HG03439 (cell line): ENCODE measurements around the gene SAPCD2.
"Not testable (repeated sequence)": the region's sequence is repeated elsewhere in the genome, so short reads cannot be mapped to it uniquely, and the experiment has no call there.

Experiments
- ATAC-seq: cut with Tn5 transposase; IDR thresholded peaks from one replicate; pipeline ENCODE4 v1.9.1; 2021; ENCODE audit warnings: mild to moderate bottlenecking, moderate library complexity; ENCODE audit not compliant: unreplicated experiment

SAPCD2 gene, protein sequence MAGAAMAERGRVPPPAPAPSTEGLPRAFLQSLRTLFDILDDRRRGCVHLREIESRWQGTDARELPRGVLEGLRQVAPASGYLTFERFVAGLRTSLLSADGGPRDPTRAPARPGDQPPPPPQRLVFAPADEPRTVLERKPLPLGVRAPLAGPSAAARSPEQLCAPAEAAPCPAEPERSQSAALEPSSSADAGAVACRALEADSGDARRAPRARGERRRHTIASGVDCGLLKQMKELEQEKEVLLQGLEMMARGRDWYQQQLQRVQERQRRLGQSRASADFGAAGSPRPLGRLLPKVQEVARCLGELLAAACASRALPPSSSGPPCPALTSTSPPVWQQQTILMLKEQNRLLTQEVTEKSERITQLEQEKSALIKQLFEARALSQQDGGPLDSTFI

DNA sequence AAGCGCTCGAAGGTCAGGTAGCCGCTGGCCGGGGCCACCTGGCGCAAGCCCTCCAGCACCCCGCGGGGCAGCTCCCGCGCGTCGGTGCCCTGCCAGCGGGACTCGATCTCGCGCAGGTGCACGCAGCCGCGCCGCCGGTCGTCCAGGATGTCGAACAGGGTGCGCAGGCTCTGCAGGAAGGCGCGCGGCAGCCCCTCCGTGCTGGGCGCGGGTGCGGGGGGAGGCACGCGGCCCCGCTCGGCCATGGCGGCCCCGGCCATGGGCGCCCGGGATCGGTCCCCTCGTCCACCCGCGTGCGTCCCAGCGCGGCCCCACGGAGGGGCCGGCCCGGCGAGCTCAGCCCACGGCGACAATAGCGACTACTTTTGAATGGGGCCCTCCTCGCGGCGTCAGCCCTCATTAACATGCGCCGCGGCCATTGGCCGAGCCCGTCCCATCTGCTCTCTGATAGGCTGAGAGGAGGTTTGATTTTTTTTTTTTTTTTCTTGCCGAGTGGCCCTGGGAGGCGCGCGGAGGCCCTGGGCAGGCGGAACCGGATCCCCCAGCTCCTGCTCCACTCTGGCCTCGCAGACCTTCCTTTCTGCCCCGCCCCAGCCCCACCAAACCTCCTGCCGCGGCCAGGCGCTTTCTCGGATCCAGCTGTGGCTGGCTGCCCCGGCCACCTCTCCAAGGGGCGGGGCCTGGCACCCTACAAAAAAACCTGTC, at the start of gene SAPCD2:
TSS of gene SAPCD2 (minus strand) at position 357 of the 705 bp plus-strand sequence. CDS start at position 260, 97 bp downstream.
- peak; percentile 57 for ATAC-seq

DNA sequence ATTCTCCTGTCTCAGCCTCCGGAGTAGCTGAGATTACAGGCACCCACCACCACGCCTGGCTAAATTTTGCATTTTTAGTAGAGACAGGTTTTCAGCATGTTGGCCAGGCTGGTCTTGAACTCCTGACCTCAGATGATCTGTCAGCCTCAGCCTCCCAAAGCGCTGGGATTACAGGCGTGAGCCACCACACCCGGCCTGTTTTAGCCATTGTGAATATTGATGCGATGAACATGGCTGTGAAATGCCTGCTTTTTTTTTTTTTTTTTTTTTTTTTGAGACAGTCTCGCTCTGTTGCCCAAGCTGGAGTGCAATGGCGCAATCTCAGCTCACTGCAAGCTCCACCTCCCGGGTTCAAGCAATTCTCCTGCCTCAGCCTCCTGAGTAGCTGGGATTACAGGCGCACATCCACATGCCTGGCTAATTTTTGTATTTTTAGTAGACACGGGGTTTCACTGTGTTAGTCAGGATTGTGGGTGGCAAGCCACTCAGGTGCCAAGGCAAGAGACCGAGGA, 47.8 kb upstream of the SAPCD2 start:
- ATAC-seq: not testable (repeated sequence)

DNA sequence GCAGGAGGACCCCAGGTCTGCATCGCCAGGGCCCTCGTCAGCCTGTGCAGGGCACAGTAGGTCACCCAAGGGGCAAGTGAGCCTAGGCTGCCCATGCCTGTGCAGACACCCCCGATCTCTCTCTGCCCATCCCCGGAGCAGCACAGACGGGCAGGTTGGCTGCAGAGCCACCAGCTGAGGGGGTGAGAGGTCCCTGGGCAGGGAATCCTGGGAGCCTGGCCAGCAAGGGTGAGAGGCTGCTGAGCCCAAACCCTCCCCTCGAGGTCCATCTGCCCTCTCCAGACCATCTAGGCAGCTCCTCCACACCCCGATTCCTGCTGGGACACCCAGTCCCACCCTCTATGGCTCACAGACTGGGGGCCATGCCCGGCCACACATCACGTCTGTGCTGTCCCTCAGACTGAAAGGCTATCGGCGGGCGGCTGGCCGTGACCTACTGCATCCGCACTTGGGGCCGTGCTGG, 46.9 kb upstream of the SAPCD2 start:
- no peak for ATAC-seq

DNA sequence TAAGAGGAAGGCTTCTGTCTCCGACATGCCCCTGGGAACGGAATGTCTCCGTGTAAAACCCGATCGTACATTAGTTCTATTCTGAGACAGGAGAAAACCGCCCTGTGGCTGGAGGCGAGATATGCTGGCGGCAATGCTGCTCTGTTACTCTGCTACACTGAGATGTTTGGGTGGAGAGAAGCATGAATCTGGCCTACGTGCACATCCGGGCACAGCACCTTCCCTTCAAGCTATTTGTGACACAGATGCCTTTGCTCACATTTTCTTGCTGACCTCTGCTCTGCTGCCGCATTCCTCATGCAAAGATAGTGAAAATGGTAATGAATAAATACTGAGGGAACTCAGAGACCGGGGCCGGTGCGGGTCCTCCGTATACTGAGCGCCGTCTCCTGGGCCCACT, 46.4 kb upstream of the SAPCD2 start:
- no peak for ATAC-seq

DNA sequence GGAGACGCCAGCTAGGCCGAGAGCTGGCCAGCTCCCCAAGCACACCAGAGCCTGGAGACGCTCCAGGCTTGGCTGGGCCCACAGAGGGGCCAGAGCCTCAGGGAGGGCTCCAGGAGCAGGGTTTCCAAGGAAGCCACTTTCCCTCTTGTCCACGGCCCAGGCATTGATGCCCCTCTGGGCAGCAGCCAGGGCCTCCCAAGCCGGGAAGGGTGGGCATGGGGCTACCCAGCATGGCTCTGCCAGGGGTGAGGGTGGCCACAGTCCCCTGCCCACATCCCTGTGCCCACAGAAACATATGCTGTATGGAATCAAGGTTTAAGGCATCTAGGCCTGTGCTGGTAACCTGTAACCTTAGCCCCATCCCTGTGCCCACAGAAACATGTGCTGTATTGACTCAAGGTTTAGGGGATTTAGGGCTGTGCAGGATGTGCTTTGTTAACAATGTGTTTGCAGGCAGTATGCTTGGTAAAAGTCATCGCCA, 45.7 kb upstream of the SAPCD2 start:
- no peak for ATAC-seq

DNA sequence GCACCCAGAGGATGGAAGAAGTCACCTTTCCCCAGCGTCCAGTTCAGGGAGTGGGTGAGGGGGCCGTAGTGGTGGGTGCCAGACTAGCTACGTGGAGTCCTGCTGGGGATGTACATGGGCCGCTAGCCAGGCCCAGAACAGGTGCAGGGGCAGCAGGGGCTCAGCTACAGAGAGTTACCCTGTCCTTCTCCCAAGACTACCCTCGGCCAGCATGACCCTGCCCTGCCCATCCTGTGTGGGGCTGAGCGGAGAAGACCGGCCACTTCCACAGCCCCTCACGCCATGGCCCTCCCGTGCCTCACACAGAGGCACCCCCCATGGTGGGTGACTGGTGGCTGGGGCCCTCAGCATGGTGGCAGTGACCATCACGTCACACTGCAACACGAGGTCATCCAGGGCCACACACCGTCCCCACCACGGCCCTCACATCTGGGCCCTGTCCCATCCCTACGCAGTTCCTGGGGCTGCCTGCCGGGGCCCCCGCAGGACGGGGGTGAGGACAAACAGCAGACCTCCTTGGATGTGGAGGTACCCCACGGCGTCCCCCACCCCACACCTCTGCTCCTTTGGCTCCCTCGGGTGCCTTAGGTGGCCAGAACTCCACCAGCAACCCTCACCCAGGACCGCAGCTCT, 45.2 kb upstream of the SAPCD2 start:
- ATAC-seq: no peak

DNA sequence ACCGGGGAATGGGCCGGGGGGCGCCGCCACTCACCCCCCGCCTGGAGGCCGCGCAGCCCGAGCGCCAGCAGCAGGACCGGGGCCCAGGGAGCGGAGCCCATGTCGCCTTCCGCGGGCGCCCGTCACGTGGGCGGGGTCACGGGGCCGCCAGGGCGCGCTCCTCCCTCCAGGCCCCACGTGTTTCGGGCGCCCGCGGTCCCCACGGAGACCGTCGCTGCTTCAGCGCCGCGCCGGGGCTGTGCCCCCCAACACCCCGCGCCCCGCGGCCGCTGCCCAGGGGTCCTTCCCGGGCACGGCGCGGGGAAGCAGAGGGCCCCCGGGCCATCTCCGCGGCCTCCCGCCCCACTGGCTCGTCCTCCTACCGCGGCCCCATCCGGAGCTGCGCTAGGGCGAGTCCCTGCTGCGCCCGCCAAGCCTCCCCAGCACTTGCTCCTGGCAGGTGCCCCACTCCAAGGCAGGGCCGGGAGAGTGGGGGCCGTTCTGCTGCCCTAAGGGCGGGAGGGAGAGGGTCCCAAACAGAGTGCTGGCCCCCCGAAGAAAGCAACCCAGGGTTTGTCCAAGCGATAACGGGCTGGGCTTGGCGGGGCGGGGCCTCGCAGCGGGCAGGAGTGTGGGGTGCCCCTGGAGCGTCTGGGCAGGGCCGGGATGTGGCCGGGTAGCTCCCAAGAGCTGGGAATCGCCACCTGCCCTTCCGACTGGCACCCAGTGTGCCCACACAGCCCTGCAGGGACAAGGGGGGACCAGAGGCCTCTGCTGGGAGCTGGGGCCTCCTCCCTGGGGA, 44.4 kb upstream of the SAPCD2 start, which contains the start of gene DPP7:
TSS of gene DPP7 (minus strand) at position 121 of the 781 bp plus-strand sequence. CDS start at position 101, 20 bp downstream.
- peak; percentile 51 for ATAC-seq

DNA sequence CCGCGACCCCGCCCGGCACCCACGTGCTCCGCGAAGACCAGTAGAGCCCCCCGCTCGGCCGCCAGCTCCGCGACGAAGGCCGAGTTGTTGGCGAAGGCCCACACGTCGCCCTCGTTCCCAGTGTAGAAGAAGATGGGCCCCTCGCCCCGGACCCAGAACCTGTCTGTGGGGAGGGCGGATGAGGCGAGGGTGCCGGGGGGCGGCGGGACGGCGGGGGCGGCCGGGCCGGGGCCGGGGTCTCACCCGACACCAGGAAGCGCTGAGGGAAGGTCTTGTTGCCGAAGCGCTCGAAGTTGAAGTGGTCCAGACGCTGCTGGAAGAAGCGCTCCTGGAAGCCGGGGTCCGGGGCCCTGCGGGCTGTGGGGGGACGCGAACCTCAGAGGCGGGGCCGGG, 43.9 kb upstream of the SAPCD2 start:
- ATAC-seq: no peak

DNA sequence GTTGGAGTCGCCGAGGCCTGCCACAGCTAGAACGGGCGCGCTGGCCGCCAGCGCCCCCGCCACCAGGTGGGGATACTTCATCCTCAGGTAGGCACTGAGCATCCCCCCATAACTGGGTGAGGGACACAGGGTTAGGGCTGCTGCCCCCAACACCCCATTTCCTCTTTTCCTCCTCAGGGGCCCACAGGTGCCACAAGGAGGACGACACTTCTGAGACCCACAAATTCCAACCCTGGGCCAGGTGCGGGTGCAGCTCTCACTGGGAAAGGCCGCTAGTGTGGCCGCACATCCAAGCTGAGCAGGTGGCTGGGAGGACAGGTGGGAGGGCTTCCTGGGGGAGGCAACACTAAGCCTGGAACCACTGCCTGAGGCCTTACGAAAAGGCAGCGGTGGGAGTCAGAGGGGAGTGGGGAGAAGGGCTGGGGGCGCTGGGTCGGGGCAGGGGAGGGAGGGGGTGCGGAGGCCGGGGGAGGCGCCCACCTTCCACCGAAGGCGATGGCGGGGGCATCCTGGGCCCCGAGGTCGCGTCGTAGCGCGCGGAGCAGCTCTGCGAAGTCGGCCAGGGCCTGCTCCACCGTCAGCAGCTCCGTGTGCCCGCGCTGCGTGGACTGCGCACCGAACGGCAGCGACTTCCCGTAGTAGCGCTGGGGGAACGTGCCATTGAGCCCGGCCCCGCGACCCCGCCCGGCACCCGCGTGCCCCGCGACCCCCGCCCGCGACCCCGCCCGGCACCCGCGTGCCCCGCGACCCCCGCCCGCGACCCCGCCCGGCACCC, 43.2 kb upstream of the SAPCD2 start:
- no peak for ATAC-seq

DNA sequence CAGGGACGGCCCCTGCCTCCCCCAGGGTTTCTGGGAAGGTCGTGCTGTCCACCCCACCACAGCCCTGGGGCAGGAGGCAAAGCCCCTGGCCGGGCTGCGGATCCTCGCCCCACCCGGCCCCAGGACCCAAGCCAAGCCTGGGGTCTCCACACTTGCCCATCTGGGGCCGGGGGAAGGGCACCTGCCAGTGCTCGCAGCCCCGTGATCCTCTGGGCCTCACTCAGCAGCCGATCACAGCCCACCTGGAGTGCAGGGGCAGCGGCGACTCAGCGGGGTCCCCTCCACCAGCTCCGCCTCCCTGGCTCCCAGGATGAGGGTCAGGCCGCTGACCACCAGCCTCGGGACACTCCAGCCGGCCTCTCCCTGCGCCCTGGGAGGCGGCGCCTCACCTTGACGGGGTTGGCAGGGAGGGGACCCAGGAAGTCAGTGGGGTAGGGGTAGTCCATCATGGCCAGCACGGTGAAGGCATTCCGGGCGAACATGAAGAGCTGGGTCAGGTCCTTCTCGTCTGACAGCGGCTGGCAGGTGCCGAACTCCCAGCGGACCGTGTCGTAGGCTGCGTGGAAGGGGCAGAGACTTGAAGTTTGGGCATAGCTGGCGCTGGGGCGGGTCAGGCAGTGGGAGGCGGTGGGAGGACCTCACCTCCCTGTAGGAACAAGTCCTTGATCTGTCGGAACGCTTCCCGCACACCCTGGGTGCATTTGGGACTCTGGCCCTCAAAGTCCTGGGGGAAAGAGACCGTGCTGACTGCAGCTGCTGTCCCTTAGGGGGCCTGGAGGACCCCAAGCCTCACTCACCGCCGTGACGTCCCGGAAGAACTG, 42.4 kb upstream of the SAPCD2 start:
- ATAC-seq: no peak

DNA sequence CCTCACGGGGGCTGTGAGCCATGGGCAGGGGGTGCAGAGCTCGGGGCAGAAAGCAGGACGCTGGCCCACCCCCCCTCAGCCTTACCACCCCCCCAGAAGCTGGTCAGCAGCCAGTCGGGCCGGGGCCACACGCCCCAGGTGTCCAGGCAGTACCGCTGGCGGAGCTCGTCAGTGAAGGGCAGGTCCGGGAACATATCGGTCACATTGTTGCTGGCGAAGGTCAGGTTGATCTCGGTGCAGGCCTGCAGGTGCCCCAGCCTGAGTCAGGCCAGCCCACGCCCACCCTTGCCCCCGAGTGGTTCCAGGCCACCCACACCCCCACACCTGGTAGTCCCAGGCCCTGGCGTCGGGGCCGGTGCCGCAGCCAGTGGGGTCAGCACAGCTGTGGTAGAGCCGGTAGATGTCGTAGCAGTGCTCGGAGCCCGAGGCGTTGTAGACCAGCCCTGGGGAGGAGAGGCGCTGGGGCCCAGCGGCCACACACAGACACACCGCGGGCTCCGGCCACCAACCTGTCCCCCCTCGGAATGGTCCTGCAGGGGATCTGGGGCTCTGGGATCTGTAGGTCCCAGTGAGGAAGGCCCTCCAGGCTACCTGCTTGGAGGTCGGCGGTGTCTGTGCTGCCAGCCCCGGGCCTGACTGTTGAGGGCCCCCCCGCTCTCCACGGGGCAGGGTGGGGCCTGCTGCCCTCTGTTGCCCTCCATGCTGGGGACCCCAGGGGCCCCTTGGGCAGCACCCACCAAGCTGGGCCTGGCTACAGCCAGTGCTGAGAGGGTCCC, 41.6 kb upstream of the SAPCD2 start:
- no peak for ATAC-seq

DNA sequence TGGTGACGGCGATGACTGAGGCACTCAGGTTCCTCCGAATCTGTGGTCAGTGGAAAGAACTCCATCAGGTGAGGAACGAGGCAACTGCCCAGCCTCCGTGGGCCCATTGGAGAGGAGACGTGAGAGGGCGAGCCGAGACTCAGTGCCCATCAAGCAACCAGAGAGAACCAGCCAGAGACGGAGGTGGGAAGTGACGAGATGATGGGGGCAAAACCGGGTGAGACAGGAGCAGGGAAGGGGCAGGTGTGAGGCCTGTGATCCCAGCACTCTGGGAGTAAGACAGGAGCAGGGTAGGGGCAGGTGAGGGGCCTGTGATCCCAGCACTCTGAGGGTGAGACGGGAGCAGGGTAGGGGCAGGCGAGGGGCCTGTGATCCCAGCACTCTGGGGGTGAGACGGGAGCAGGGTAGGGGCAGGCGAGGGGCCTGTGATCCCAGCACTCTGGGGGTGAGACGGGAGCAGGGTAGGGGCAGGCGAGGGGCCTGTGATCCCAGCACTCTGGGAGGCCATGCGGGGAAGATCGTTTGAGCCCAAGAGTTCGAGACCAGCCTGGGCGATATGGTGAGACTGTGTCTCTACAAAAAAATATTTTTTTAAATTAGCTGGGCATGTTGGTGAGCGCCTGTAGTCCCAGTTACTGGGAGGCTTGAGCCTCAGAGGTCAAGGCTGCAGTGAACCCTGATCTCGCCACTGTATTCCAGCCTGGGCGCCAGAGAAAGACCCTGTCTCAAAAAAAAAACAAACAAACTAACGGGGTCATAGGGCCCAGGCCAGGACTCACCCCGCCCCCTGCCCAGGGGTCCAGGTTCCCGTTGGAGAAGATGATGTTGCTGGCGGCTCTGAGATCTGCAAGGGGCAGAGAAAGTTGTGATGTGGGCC, 40.8 kb upstream of the SAPCD2 start:
- no peak for ATAC-seq

DNA sequence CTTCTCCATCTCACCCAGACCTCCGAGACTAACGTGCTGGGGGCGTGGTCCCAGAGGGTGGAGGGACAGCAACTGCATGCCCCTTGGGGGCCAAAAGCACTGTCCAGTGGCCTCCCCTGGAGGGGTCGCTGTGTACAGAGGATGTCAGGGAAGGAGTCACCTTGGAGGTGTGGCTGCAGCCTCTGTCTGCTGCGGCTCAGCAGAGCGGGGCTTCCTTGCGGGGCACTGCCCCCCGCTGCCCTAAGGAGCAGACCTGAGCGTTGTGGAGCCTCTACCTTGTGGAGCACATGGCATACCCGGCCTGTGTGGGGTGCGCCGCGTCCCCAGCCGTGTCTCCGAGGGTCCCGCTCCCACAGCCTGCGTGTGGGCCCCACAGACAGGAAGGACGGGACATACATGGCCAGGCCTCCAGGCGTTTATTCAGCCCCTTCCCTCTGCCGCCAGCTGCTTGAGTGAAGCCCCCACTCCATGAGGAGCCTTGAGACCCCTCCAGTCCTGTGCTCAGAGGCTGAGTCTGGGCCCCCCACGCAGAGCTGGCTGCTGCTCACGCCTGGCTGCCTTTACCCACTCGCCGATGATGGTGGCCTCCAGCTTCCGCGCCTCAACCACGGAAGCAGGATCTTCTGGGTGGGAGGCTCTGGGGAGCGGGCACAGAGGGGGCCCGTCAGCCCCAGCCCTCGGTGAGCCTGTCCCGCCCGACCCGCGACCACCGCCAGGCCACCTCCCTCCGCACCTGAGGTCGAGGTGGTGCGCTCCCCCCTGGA, 40.0 kb upstream of the SAPCD2 start:
- no peak for ATAC-seq

DNA sequence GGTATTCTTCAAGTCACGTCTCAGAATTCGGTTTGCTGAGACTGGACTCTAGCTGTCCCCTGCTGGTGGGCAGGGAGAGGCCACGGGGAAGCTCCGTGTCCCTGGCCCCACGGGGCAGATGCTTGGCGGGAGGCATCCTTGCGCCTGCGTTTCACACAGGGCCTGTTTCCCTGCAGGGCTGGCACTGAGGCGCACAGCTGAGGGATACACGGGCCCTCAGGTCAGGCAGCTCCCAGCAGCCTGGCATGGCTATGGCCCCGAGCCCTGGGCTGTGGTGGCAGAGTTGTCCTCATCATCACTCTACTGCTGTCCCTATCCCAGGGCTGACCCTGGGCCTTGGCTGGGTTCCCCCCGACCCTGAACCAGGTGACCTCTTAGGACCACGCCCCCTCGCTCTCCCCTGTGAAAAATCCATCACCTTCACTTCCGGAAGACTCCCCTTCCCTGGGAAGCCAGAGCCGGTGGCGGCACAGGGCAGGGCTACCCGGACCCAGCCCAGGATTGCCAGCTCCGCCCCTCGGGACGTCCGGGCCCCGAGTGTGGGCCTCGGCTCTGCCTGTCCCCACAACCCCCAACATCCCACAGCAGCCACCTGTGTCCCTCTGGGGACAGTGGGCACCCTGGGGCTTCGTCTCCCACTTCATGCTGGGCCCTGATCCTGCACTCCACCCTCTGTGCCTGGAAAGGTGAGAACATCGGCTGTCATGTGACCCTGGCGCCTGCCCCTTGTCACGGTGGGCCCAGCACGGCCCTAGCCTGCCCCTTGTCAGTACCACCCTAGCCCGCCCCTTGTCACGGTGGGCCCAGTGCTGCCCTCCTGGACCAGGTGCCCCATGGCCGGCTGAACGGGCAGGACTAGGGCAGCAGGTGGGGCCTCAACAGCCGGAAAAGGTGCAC, 39.1 kb upstream of the SAPCD2 start:
- no peak for ATAC-seq

DNA sequence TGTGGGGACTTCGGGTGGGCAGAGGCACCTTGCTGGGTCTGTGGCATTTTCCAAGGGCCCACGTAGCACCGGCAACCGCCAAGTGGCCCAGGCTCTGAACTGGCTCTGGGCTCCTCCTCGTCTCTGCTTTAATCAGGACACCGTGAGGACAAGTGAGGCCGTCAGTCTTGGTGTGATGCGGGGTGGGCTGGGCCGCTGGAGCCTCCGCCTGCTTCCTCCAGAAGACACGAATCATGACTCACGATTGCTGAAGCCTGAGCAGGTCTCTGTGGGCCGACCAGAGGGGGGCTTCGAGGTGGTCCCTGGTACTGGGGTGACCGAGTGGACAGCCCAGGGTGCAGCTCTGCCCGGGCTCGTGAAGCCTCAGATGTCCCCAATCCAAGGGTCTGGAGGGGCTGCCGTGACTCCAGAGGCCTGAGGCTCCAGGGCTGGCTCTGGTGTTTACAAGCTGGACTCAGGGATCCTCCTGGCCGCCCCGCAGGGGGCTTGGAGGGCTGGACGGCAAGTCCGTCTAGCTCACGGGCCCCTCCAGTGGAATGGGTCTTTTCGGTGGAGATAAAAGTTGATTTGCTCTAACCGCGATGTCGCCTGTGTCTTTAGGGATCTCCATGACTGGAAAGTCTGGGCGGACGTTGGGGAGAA, 38.4 kb upstream of the SAPCD2 start:
- no peak for ATAC-seq
